NCI-H2171 (cell line): ENCODE data around the gene DLG2.

Experiments
- DNase-seq: peaks from one replicate; lab custom pipeline; 2025; lab: John Stamatoyannopoulos, UW

The DLG2 gene

DNA sequence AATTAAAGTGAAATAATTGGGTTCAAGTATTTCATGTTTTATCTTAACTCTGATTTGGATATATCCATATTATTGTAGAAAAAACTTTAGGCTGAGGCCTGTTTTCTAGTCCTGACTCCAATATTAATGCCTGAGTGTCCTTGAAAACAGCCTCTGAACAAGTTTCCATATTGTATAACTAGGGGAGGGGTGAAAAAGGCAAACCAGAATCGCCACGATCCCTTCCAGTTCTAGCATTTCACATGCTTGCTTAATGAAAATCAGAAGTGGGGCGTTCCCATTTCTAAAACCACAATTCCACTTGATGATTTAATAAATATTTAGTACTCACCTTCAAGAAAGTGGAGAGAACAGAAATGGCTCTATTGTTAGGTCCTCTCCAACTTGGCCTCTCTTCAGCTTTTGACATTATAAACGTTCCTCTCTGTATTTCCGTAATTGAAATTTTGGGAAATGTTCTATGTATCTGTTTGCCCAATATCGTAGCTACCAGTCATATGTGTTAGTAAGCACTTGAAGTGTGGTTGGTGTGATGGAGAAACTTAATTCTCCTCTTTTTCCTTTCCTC, 1779.6 kb downstream of the DLG2 start:
- DNase-seq, result no peak

DNA sequence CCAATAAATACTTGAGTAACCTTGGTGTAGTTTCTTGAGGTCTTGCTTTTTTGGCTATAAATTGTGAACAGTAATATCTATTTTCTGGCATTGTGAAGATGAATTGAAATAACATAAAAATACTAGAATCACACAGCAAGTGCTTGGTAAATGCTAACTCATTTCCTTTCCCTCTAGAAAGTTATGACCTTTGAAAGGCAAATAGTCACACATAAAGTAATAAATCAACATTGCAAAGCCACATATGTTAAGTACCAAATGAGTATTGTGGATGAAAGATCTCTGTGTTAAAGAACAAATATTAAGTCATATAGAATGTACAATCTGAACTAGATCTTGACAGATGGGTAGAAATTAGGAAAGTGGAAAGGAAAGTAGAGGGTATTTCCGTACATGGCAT, 1781.3 kb downstream of the DLG2 start:
- no peak for DNase-seq

DNA sequence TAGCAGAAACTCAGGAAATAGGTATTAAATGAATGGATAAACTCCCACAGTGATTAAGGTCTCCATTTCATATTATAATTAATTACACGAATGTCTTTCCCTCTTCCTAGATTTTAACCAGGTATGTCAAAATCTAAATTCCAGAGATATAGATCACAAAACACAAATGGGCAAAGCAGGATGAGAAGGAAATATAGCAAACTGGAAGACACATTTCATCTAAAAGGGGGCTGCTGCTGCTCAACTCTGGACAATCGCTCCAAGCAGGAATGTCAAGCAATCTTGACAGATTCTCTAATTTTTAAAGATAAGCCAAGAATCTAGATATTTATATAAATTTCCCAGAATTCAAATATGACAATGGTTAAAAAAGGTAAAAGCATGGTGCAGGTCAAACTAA, 1786.8 kb downstream of the DLG2 start:
- DNase-seq, result no peak

DNA sequence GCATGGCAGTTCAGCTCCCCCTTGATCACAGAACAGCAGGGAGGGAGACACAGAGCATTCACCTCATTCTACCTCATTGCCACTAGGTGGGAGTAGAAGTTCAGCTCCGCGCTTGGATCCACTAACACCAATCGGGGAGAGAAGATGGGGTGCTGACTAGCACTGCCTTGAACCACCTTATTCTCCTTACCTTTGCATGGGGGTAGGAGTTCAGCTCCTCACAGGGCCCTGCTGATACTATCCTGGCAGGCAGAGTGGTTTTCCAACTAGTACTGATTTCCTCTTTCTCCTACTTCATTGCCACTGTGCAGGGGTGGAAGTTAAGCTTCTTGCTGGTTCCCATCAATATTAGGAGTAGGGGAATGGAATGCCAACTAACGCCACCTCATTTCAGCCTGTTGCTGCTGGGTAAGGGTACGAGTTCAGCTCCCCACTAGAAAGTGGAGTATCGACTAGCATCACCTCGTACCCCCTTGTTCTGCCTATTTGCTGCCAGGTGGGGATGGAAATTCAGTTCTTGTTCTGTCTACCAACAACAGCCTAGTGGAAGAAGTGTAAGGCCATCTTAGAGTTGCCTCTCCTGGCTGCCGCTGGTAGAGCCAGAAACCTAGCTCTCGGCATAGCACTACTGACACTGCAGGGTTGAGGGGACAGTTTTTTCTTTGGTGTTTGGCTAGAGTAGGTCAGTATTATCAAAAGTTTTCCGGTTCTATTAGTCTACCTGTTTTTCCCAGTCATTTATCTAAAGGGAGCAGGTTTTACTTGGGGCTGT, 1790.1 kb downstream of the DLG2 start:
- DNase-seq, result no peak

DNA sequence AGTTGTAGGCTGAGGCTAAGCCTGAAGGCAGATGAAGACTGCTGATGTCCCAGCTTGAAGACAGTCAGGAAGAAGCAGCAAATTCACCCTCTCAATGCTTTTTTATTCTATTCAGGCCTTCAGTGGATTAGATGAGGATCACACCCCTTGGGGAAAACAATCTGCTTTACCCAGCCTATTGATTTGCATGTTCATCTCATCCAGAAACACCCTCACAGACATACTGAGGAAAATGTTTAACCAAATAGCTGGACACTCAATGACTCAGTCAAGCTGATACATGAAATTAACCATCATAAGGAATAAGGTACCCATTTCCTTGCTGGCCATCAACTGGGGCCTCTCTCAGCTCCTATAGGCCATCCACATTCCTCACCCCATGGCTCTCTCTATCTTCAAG, 1791.1 kb downstream of the DLG2 start:
- no peak for DNase-seq

DNA sequence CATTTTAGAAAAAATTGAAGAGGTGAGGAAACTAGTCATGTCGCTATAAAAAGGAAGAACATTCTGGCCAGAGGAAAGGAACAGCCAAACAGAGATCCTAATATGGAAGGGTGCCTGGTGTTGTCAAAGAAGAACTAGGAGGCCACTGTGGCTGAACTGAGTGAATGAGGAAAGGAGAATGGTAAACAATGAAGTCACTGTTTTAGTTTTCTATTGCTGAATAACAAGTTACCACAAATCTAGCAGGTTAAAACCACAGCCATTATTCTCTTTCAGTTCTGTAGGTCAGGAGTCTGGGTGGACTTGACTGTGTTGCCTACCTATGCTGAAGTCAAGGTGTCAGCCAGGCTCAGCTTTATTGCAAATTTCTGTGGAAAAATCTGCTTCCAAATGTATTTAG, 1791.7 kb downstream of the DLG2 start:
- no peak for DNase-seq

DNA sequence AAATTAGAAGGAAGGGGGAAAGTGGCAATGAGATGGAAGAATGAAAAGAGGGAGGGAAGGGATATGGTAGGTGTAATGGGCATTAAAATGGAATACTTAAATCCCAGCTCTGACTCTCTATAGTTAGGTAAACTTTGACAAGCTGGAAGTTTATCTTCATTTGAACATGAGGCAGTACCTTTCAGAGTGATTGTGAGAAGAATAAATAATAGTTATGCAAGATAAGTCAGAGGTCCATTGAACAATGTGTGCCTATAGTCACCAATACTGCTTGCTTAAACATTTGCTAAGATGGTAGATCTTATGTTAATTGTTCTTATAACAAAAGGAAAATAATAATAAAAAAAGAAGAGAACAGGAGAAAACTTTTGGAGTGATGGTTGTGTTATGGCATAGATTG, 1795.2 kb downstream of the DLG2 start:
- DNase-seq, result no peak

DNA sequence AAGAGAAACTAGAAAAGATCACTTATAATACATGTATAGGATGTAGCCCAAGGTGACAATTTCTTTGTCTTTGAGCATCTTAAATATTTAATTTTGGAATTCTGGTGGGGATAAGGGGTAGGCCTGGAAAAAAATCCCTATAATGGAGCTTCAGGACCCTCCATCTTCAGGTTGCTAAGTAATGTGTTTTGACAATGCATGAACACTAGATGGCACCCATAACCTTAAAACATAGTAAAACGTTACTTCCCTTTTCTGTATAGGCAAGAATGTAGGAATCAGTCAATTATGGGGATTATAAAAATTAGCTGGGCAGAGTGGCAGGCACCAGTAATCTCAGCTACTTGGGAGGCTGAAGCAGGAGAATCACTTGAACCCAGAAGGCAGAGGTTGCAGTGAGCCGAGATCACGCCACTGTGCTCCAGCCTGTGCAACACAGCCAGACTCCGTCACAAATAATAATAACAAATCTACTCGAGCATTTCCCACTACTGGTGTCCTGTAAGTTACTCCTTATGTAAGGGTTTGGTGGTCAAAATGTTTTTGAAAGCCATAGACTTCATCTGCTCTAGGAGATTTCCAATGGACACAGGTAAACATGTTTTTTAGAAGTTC, 1799.1 kb downstream of the DLG2 start:
- no peak for DNase-seq

DNA sequence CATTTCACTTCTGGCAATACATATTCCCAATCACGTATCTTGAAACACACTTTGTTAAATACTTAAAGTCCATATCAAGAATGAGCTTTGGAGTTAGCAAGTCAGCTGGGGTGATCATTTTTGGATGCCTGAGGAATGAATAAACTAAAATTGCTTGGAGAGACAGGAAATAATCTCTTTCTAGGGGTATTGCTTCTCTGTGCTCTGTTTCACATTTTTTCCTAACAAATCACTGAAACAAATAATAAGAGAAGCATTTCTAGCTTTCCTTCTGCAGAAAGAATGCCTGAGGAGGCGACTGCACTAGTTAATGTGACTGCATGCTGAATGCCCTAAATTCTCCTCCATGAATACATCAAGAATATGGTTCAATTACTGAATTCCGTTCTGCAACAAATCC, 1799.6 kb downstream of the DLG2 start:
- no peak for DNase-seq

DNA sequence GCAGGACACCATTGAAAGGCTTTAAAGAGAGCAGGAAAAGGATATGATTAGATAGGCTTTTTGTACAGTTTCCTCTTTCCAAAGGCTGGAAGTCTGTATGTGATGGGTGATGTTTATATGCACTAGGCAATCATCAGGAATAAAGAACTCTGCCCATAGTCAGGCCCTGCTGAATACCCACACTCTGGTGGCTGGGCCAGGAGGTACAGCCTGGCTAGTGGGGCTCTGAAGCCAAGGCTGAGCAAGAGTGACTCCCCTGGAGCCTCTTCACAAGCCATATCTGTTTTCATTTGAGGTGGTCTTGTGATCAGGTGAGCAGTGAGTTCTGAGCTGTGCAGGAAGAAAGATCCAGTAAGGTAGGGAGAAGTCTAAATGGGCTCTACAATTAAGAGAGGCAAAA, 1801.1 kb downstream of the DLG2 start:
- DNase-seq, result no peak

DNA sequence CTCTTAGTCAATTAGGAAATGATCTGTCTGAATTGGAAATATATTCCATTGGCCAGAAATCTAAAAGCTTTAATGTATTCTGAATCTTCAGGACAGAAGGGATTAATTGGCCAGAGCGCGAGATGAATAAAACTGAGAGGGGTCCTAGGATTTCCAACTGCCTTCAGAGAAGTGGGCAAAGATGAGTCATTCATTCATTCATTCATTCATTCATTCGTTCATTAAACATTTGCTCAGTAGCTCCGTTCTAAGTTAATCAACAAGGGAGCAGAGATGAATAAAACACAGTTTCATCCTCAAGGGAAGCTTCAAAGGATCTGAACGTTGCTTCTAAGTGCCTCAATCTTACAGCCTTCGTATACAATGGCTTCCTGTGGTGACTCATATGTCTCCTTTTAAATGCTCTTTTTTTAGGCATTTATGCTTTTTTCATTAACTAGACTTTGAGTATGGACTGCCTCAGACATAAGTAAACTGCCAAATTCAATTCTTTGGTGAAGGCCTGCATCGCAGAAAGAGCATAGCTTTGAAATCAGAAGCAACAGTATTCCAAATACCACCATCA, 1803.6 kb downstream of the DLG2 start:
- no peak for DNase-seq

DNA sequence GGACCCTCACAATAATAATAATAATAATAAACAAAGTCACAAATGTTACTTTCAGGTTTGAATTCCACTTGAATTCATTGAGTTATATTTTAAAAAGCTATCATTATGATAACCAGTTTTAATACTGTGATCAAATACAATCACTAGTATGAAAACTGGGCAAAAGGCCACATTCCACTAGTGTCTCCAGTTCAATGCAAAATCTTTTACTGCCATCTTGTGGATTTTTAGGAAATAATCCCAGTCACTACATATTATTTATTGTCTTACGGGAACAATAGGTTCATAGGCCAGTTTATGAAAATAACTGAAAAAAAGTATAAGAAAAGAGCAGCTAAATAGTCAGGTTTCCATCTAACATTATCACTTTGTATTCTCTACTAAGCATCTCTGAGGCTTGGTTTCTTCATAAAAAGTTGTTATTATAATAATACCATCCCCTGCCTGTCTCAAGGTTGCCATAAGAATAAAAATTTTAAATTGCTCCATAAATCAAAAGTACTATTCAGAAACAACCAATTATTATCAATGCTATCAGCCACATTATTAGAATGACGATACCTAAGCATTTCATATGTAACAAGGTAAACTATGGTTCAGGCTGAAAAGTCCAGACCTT, 1807.1 kb downstream of the DLG2 start:
- DNase-seq, result no peak

DNA sequence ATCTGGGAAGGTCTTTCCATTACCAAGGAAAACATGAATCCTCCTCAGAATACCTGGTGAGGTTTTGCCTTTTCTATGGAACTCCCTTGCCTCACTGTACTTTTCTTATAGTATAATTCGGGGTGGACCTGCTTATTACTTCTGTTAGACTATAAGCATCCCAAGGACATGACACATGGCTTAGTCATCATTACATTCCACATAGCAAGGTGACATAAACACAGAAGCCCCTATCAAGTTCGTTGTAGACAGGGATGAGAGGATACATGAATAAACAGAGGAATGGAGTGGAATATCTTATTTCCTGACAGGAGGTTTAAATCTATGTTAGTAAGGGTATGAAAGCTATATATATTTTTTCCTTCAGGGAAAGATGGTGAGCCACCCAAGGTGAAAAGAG, 1808.8 kb downstream of the DLG2 start:
- DNase-seq, result no peak

DNA sequence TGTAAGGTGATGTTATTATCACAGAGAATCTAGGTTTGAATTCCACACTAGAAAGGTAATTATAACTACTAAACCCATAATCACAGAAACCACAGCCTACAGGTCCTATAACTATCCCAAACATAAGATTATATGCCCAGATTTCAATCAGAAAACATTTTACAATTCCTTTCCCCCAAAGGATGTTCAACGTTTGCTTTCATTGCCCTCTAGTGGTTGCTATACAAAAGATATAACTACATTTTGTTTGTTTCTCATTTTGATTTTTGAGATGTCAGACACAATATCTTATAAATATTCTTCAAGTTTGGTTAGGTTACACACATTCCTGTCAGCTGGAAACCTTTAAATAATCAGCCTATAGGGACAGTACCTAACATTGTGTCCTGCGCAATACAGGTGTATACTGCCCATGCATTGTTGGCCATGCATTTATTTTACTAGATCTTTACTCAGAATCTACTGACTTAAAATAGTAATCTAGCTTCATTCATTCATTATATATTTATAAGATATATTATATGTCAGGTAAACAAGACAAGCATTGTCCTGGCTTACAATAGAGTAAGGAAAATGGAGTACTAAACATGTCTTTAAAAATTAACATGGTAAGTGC, 1810.5 kb downstream of the DLG2 start:
- no peak for DNase-seq

DNA sequence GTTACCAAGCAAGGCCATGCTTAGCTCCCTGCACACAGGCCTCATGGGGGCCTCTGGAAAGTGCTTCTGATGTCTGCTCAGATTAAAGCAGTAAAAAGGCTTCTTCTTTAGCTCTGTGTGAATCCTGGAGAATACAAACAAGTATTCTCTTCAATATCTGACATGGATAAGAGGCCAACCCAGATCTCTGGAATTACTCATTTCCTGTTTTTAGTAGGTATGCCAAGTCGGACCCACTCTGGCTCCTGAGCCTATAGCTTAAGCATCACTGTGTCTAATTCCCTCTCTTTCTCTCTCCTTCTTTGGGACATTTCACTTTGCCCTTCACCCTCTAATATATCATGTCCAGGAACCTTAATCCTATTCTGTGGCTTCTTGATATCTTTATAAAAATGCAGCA, 1811.4 kb downstream of the DLG2 start:
- no peak for DNase-seq

DNA sequence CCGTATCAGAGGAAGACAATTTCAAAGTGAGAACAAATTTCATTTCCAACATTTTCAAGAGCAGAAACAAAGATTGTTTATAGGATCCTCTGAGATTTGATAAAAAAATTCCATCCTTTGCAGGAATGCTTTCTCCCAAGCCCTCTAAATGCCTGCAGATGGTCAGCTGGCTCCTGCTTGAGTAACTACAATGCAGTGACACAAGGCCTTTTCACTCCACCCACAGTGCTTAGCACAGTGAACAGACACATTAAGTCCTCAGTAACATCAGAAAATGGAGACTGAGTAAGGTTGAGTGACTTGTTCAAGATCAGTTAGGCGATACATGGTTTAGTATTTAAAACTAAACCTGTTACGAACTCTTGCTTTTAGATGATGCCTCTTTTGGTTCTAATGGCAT, 1813.8 kb downstream of the DLG2 start:
- no peak for DNase-seq

DNA sequence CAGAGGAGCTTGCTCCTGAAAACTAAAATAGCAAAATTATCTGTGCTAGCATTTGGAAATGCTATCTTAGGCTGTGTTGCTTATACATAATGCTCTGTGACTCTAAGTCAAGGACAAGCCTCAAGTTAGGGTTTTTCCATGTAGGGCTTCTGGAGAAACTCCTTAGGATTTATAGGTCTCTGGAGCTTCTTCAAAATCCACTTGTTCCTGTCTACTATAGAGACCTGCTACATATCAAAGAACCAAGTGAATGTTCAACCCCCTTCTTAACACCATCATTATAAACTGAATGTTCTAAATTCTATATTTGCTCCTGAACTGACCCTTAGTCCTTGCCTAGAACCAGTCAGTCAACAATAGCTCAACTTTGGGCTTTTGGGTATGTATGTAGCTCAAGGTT, 1817.9 kb downstream of the DLG2 start:
- DNase-seq, result no peak

DNA sequence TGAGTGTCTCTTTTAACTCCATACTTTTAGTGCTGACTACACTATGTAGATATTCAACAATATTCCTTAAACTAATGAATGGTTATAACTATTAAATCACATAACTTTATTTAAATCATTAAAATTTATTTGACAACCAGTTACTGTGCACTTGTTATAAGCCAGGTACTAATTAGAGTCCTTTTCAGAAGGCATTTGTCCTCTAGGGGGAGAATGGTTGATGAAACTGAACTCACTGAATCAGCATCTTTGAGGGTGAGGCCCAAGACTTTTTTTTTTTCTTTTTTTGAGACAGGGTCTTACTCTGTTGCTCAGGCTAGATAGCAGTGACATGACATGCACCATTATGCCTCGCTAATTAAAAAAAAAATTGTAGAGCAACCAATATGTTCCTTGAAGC, 1825.3 kb downstream of the DLG2 start:
- no peak for DNase-seq

DNA sequence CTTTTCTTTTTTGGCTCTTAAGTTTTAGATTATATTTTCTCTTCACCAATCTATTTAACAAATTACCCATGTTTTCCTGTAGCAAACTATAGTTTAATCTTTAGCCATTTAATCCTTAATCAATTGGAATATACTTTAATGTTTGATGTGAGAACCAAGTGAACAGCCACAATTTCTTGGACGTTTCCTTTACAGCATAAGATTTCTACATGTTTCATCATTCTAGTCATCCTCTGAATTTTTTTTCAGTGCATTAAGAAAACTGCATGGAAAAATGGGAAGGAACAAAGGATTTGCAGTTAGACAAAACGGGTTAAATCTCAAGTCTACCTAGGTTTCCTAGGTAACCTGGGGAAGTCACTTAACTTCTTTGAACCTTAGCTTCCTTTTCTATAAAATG, 1833.8 kb downstream of the DLG2 start:
- DNase-seq, result no peak

DNA sequence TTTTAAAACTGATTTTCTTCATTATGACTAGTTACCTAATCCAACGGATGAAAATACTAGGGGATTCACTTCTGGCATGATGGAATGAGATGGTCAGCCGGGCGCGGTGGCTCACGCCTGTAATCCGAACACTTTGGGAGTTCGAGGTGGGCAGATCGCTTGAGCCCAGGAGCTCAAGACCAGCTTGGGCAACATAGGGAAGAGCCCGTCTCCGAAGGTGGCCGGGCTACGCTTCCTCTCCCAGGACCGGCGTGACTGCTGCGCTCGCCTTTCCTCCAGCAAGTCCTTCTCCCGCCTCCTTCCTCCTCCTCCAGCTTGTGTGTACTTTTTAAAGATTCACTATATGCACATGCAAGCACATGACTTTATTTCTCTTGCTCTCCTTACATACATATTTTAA, 1835.6 kb downstream of the DLG2 start:
- no peak for DNase-seq

DNA sequence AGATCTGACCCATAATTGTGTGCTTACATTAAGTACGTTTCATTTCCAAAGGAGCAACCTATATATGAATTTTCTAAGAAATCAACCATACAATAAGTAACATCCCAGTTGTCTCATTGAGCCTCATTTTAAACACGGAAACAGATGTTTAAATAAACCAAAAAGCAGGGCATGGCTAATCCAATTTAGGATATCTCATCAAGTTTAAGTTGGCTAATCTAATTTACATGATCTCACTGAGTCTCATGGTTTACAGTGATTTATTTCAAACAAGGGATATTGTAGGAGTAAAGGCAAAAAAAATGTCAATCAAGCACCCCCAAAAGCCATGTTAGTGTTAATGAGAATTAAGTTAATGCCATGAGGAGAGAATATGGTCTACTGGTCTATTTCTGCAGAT, 1841.2 kb downstream of the DLG2 start:
- DNase-seq, result no peak

DNA sequence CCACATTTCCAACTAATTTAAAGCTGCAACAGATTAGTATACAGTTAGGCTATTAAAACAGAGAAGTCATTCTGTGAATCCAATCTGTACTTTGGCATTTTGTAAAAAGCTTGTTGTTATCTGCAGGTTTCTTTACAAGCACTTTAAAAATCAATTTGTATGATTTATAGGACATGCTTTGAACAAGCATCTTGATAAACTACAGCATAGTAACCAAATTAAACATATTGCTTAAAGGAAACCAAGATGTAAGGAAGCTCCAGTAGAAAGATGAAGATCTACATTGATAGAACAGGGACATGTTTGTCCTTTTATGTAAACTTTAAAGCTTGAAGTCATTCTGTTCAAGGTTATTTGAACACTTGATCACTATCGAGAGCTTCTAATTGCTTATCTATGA, 1842.7 kb downstream of the DLG2 start:
- no peak for DNase-seq

DNA sequence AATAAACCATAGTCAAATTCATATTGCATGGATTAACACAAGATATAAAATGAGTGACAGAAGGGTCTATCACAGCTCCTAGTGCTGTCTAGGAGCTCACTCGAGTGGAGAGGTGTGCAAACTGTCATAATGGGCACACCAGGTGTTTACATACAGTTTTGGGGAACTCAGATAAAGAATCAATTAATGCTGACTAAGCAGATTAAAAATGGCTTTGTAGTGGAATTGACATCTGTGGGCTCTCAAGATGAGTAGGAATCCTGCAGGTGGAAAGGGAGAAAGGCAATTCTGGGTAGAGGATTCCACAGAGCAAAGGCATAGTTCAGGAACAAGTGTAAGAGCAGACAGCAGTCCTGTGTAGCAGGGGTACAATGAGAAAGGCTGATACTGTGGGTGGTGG, 1844.8 kb downstream of the DLG2 start:
- DNase-seq, result no peak
